Bronchial epithelial cell (primary cell): ENCODE measurements around the gene OR4D9. TPM values are rescaled to one million over a fixed set of nuclear protein-coding genes. Genes with fewer than 3 reads are reported as not detected.
"Not testable (repeated sequence)": the region's sequence is repeated elsewhere in the genome, so short reads cannot be mapped to it uniquely, and the experiment has no call there.

Experiments
- DNase-seq: peaks from one replicate; pipeline ENCODE4 v3.0.0-alpha.2; 2010; ENCODE audit warnings: low read depth
- FAIRE-seq: peaks from 2 replicates; lab custom pipeline; 2011; peaks lifted over from hg19 to GRCh38; lab: Jason Lieb, UNC
- H3K27me3 ChIP-seq: 2 replicates; pipeline ENCODE4 v1.5.1; 2011; ENCODE audit warnings: low read length; ENCODE audit not compliant: control insufficient read depth, insufficient read depth
- H3K36me3 ChIP-seq: 2 replicates; pipeline ENCODE4 v1.5.1; 2011; ENCODE audit warnings: low read length; ENCODE audit not compliant: control insufficient read depth, insufficient read depth
- H3K4me3 ChIP-seq: 2 replicates; pipeline ENCODE4 v1.5.1; 2011; ENCODE audit warnings: mild to moderate bottlenecking, low read depth, low read length, control low read depth
- CTCF ChIP-seq: IDR thresholded peaks from 2 replicates; pipeline ENCODE4 v1.5.1; 2011; ENCODE audit warnings: mild to moderate bottlenecking, moderate library complexity, low read length, control low read depth, inconsistent platforms; ENCODE audit not compliant: insufficient read depth, severe bottlenecking
- total RNA-seq: library from RNA; depleted of rRNA; stranded (reverse); fragments of >200 nt; gene quantifications from 2 replicates; pipeline ENCODE4 v1.2.1, GENCODE V29; 2014

The OR4D9 gene
- total RNA-seq, 1 donor from 2014 or later = not detected

- DNase-seq (no peak), FAIRE-seq (no peak)
- Histone ChIP-seq H3K36me3 (no peaks in the 10 kb centered on the region), H3K27me3 (no peaks in the 10 kb centered on the region), H3K4me3 (no peak overlapping the region)
- TF ChIP-seq CTCF = no peak
These were observed 33.5 kb downstream of the OR4D9 start for GRCh38 chr11:59544869-59545178.

GRCh38 chr11:59545179-59546020 lies 34.1 kb downstream of the OR4D9 start:
- no peaks in the 10 kb centered on the region for H3K36me3 ChIP-seq
- no peaks in the 10 kb centered on the region for H3K27me3 ChIP-seq
- H3K4me3 ChIP-seq = no peak overlapping the region
- DNase-seq (peak; percentile 53), FAIRE-seq (no peak)
- TF ChIP-seq CTCF = no peak

GRCh38 chr11:59547605-59548308 lies 36.4 kb downstream of the OR4D9 start:
- H3K4me3 ChIP-seq, FAIRE-seq, H3K36me3 ChIP-seq, DNase-seq, H3K27me3 ChIP-seq: not testable (repeated sequence)

- FAIRE-seq (no peak), DNase-seq (no peak)
- TF ChIP-seq CTCF = no peak
- H3K27me3 ChIP-seq = no peaks in the 10 kb centered on the region
- no peaks in the 10 kb centered on the region for H3K36me3 ChIP-seq
- no peak overlapping the region for H3K4me3 ChIP-seq
These were observed 36.9 kb downstream of the OR4D9 start for GRCh38 chr11:59548309-59548656.

GRCh38 chr11:59550368-59550841 lies 39.1 kb downstream of the OR4D9 start:
- peak overlapping the region; percentile 50 for H3K4me3 ChIP-seq
- DNase-seq (peak; percentile 95), FAIRE-seq (no peak)
- H3K27me3 ChIP-seq = no peaks in the 10 kb centered on the region
- peak; percentile 55 for TF ChIP-seq CTCF
- H3K36me3 ChIP-seq = no peaks in the 10 kb centered on the region

GRCh38 chr11:59550842-59551658 lies 39.7 kb downstream of the OR4D9 start:
- Histone ChIP-seq H3K4me3 (peak overlapping the region; percentile 50), H3K36me3 (no peaks in the 10 kb centered on the region), H3K27me3 (no peaks in the 10 kb centered on the region)
- FAIRE-seq (no peak), DNase-seq (peak; percentile 83)
- TF ChIP-seq CTCF = no peak
